ENCODE data around the gene DROSHA.
"Not testable (repeated sequence)": the region's sequence is repeated elsewhere in the genome, so short reads cannot be mapped to it uniquely, and the experiment has no call there.

DROSHA gene, protein sequence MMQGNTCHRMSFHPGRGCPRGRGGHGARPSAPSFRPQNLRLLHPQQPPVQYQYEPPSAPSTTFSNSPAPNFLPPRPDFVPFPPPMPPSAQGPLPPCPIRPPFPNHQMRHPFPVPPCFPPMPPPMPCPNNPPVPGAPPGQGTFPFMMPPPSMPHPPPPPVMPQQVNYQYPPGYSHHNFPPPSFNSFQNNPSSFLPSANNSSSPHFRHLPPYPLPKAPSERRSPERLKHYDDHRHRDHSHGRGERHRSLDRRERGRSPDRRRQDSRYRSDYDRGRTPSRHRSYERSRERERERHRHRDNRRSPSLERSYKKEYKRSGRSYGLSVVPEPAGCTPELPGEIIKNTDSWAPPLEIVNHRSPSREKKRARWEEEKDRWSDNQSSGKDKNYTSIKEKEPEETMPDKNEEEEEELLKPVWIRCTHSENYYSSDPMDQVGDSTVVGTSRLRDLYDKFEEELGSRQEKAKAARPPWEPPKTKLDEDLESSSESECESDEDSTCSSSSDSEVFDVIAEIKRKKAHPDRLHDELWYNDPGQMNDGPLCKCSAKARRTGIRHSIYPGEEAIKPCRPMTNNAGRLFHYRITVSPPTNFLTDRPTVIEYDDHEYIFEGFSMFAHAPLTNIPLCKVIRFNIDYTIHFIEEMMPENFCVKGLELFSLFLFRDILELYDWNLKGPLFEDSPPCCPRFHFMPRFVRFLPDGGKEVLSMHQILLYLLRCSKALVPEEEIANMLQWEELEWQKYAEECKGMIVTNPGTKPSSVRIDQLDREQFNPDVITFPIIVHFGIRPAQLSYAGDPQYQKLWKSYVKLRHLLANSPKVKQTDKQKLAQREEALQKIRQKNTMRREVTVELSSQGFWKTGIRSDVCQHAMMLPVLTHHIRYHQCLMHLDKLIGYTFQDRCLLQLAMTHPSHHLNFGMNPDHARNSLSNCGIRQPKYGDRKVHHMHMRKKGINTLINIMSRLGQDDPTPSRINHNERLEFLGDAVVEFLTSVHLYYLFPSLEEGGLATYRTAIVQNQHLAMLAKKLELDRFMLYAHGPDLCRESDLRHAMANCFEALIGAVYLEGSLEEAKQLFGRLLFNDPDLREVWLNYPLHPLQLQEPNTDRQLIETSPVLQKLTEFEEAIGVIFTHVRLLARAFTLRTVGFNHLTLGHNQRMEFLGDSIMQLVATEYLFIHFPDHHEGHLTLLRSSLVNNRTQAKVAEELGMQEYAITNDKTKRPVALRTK (N-terminal part only)

GRCh38 chr5:31531888-31532547 is at the start of gene DROSHA, which contains the start of gene C5orf22:
TSS of gene DROSHA (minus strand) at chr5:31532093. CDS start at chr5:31529059, 3,034 bp downstream.
TSS of gene C5orf22 (plus strand) at chr5:31532301. CDS start at chr5:31532393, 92 bp downstream.
- peak; percentile 84 for DNase-seq (ENCODE audit: low read depth)

- DNase-seq (ENCODE audit: low read depth) = no peak
These were observed 47.7 kb upstream of the DROSHA start for GRCh38 chr5:31579558-31579957.

- DNase-seq (ENCODE audit: low read depth) = no peak
These were observed 45.5 kb upstream of the DROSHA start for GRCh38 chr5:31577438-31577837.

DNA sequence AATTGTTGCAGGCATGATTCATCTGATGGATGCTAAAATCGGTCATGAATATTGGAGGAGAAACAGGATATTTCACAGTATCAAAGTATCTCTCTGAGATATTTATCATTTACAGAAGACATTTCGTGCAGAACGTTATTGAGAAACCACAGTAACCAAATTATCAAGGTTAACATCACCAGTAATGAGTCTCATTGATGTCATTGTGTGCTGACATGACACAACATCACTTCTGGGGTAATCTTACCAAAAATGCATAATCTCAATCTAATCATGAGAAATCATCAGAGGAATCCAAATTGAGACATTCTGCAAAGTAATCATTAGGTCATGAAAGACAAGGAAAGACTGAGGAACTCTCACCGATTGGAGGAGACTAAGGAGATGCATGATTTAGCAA is 42.9 kb upstream of the DROSHA start:
- DNase-seq (ENCODE audit: low read depth) = no peak

DNA sequence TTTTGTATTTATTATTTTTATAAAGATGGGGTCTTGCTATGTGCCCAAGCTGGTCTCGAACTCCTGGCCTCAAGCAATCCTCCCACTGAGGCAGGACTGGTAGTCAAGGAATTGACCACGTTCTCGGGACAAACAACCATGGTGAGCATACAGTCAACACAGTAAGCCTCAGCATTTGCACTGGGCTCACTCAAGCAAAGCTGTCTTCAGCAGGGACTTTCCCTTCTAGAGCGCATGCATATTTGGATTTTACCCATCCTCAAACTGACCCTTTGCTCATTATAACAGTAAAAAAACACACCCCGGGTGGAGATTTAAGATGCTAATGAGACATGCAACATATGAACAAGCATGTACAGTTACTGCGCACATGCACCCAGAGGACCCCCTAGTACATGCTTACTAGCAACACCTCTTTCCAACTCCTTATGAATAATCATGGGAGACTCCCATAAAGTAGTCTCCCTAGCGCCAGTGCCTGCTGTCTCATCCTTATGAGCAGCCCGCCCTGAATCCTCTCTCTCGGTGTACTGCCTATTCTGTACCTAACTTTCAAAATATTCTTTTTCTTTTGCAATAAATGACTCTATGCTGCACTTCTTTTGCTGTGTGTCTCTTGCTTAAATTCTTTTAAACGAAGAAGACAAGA is 41.7 kb upstream of the DROSHA start:
- DNase-seq (ENCODE audit: low read depth) = no peak

DNA sequence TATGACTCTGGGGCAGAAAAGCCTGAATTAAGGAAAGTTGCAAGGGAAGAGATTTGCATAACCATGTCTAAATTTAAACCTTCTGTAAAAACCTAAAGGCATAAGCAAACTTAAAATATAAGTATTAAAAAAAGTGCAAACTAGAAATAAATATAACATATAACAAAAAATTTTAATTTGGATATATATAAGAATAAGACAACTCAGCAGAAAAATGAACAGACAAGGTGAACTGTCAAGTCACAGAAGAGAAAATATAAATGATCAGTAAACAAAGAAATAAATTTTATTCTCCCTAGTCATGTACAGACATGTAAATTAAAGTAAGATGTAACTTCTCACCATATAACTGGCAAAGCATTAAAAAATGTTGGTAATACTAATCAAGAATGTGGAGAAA is 37.2 kb upstream of the DROSHA start:
- no peak for DNase-seq (ENCODE audit: low read depth)

DNA sequence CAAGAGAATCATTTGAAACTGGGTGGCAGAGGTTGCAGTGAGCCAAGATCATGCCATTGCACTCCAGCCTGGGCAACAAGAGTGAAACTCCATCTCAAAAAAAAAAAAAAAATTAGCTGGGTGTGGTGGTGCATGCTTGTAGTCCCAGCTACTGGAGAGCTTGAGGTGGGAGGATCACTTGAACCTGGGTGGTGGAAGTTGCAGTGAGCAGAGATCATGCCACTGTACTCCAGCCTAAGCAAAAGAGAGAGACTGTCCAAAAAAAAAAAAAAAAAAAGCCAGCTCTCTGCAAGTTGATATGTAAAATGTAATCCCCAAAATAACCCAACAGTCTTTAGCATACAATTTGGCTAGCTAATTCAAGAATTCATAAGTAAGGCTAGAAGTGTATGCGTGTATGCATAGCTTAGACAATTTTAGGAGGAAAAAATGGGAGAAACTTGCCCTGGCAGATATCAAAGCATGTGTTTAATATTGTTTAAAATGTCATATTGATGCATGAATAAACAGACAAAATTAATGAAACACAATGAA is 36.5 kb upstream of the DROSHA start:
- no peak for DNase-seq (ENCODE audit: low read depth)

GRCh38 chr5:31566362-31566761 is 34.5 kb upstream of the DROSHA start:
- DNase-seq (ENCODE audit: low read depth) = not testable (repeated sequence)

DNA sequence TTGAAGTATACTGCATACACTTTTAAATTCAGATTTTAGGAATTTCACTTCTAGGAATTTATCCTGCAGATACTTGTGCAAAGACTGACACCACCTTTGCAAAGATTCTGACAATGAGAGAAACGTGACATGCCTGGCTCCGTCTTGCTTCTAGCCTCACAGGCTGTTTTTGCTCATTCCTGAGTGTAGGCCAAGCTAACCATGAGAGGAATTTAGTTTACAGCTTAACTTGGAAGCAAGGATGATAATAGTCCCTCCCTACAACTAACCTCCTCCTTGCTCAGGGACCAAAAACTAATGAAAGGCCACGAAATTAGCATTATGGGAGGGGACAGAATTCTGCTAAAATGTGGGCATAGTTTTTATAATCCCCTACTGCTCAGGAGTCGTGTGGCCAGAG is 31.3 kb upstream of the DROSHA start:
- no peak for DNase-seq (ENCODE audit: low read depth)

GRCh38 chr5:31561946-31562345 is 30.1 kb upstream of the DROSHA start:
- DNase-seq (ENCODE audit: low read depth) = no peak

GRCh38 chr5:31559942-31560341 is 28.0 kb upstream of the DROSHA start:
- DNase-seq (ENCODE audit: low read depth) = no peak

GRCh38 chr5:31556461-31556860 is 24.6 kb upstream of the DROSHA start:
- DNase-seq (ENCODE audit: low read depth) = no peak

DNA sequence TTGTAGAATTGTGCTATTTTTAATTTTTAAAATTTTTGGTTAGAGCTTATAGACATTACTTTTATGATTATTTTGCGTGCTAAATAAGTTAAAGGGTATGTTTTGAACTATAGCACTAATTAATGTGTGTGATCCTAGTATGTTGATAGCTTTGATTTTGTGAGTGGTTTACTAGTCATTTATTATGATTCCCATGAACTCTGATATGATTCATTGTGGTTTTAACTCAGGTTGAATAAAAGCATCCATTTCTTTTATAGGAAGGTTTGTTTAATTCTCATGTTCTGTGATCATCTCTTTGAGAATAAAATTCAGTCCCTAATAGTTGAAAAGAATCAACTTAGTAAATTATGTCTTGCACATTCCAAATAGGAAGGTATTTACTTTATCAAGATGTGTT is 22.7 kb upstream of the DROSHA start:
- DNase-seq (ENCODE audit: low read depth) = no peak

GRCh38 chr5:31553863-31554262 is 22.0 kb upstream of the DROSHA start:
- no peak for DNase-seq (ENCODE audit: low read depth)

DNA sequence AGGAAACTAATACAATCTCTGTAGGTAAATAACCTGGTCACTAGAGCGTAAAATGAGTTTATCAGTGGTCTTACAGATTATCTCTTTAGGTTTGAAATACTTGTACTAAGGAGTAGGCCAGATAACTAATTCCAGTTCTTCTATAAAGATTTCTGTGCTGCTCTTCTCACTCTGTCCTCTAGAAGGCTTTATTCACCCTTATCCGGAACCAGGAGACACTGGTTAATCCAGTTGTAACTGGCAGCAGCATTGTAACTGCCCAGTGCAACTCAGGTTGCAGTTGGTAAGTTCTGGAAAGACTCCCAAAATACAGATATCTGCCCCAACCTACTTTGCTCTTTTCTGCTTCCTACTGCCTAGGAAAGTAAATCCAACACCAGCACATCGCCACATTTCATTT is 20.0 kb upstream of the DROSHA start:
- no peak for DNase-seq (ENCODE audit: low read depth)

DNA sequence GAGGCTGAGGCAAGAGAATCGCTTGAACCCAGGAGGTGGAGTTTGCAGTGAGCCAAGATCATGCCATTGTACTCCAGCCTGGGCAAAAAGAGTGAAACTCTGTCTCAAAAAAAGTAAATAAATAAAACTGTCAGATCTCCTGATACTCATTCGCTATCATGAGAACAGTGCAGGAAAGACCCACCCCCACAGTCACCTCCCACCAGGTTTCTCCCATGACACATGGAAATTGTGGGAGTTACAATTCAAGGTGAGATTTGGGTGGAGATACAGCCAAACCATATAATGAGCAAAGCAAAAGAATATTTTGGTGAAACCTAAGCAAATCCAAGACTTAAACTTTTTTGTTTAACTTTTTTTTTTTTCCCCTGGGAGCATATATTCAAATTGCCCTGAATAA is 17.2 kb upstream of the DROSHA start:
- not testable (repeated sequence) for DNase-seq (ENCODE audit: low read depth)

DNA sequence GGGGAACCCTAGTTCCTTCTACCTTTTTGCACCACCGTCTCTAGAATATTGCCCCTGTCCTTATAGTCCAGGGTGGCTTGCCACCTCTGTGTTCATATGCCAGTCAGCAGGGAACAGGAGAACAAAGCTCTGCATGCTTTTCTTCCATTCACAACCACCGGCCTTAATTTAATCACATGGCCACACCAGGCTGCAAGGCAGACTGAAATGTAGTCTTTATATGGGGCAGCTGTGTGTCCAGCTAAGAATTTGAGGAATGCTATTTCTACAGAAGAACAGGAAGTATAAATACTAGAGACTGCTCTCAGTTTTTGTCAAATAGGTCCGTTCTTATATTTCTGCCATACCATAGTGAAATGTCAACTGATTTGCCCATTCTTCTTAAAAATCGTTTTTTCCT is 6.0 kb upstream of the DROSHA start:
- no peak for DNase-seq (ENCODE audit: low read depth)

DNA sequence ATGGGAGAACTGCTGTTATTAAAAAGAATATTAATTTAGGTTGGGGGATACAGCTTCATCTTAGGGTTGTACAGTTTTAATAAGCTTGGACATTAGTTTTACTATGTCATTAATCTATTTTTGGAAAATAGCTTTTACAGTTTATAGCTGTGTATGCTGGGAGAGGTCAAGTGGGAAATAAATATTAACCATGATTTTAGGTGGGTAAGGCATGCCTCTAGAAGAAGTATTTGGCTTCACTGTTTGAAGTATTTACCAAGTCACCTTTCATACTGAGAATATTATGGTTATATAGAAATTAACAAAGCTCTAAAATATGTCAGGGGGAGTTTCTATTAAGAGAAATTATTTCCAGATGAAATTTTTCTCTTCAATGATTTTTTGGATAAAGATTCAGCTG is 5.5 kb upstream of the DROSHA start:
- DNase-seq (ENCODE audit: low read depth) = no peak

- DNase-seq (ENCODE audit: low read depth) = no peak
These were observed 5.0 kb upstream of the DROSHA start for GRCh38 chr5:31536873-31537272.

GRCh38 chr5:31534527-31535046 is 2.7 kb upstream of the DROSHA start:
- DNase-seq (ENCODE audit: low read depth) = no peak

- no peak for DNase-seq (ENCODE audit: low read depth)
These were observed 378 bp downstream of the DROSHA start for GRCh38 chr5:31531543-31531887.

Measured in non-pigmented ciliary epithelial cell (primary cell).